Stimulated activated effector memory CD8-positive, alpha-beta T cell treated with anti-CD3 and anti-CD28 coated beads, Interleukin-12 subunit alpha, Interleukin-12 subunit beta, amount 100 ng/mL, for 72 hours (primary cell): ENCODE results near the gene HDAC4.

Experiments used
- ATAC-seq: fragments of 150-1000 bp; cut with Tn5 transposase; 2 replicates; pipeline ENCODE4 v1.10.0; 2021
- DNase-seq, 2 donors: peaks; one replicate each; pipeline ENCODE4 v3.0.0; 2021 to 2022; ENCODE audit warnings: low spot score in 2 of 2
- H3K27ac Mint-ChIP-seq: one replicate; pipeline ENCODE4 v1.8.0; 2022; ENCODE audit warnings: mild to moderate bottlenecking, mixed read lengths
- H3K36me3 Mint-ChIP-seq: one replicate; pipeline ENCODE4 v1.8.0; 2022; ENCODE audit warnings: mild to moderate bottlenecking, mixed read lengths
- H3K4me1 Mint-ChIP-seq: one replicate; pipeline ENCODE4 v1.8.0; 2022; ENCODE audit warnings: mixed read lengths
- H3K4me3 Mint-ChIP-seq: one replicate; pipeline ENCODE4 v1.8.0; 2022; ENCODE audit warnings: mild to moderate bottlenecking, mixed read lengths
- H3K9me3 Mint-ChIP-seq: one replicate; pipeline ENCODE4 v1.8.0; 2022; ENCODE audit warnings: mixed read lengths

Gene HDAC4

DNA sequence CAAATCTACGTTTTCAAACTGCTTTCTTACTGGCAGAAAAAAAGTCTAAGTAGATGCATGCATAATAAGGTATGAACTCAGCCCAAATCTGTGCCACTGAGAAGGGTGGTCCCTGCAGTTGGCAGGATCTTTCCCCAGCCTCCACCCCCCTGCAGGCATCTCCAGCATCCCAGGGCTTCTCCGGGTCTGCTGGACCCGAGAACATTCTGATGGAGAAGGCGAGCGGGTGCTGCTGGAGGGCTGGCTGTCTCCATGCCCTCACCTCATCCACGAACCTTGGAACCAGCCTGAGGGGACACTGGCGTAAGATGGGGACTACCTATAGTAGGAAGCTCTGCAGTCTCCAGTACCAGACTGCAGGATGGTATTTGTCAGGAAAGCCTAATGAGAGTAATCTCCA lies 198.9 kb downstream of the HDAC4 start:
- H3K4me1 Mint-ChIP-seq = peaks cover 37% of the 10 kb centered on the region
- peaks cover 6% of the 10 kb centered on the region for H3K36me3 Mint-ChIP-seq
- no peak overlapping the region for H3K4me3 Mint-ChIP-seq
- H3K9me3 Mint-ChIP-seq = no peaks in the 10 kb centered on the region
- no peak for DNase-seq
- ATAC-seq = no peak
- no peak overlapping the region for H3K27ac Mint-ChIP-seq

DNA sequence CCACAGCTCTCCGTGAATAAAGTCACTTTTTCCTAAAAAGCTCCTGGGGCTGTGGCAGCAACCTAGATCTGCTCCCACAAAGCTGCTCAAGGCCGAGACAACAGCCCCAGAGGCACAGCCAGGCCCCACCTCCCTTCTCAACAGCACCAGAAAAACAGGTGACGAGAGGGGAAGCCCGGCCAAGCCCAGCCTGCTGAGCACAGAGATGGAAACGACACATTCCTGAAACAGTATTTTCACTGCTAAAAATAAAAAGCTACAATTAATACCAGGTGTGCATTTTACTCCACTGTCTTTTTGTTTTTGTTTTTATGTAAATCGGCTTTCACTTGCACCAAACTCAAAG lies 199.3 kb downstream of the HDAC4 start:
- Mint-ChIP-seq H3K27ac (no peak overlapping the region), H3K36me3 (peaks cover 6% of the 10 kb centered on the region), H3K9me3 (no peaks in the 10 kb centered on the region), H3K4me1 (peaks cover 37% of the 10 kb centered on the region), H3K4me3 (no peak overlapping the region)
- DNase-seq (no peak), ATAC-seq (no peak)

DNA sequence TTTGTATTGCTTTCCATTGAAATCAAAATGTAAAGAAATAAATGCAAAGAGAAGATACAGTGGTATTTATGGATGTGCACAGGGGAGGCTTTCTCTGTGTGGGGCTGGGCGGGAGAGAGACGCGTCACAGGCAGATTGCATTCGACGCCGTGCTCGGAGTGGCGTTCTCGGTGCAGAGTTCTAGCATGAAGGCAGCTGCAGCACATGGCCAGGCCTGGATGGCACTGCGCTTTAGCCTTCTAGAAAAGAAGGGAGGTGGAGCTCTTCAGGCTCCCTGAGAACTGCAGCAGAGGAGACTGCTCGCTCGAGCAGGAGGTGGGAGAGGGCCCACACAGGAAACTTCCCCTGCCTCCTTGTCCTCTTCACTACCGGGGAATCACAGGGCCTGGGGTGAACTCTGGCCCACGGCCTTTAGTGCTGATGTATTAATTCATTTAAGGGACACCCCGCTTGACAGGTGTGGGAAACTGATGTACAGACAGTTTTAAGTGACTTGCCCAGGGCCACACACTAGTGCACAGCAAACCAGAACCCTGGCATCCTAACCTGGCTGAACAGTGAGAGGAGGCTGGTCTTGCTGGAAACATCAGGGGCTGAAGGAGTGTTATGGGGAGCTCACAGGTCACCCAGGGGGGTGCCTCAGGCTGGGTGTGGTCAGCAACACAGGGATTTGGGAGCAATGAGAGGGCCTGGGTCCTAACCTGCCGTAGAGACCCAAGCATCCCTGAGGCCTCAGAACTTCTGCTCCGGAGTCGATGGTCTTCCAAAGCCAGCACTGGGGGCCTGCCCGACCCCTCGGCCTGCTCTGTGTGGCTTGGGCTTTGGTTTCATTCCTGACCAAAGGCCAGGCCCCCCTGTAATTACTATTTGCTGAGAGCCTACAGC lies 199.9 kb downstream of the HDAC4 start:
- peak overlapping the region; percentile 33 for H3K27ac Mint-ChIP-seq

DNA sequence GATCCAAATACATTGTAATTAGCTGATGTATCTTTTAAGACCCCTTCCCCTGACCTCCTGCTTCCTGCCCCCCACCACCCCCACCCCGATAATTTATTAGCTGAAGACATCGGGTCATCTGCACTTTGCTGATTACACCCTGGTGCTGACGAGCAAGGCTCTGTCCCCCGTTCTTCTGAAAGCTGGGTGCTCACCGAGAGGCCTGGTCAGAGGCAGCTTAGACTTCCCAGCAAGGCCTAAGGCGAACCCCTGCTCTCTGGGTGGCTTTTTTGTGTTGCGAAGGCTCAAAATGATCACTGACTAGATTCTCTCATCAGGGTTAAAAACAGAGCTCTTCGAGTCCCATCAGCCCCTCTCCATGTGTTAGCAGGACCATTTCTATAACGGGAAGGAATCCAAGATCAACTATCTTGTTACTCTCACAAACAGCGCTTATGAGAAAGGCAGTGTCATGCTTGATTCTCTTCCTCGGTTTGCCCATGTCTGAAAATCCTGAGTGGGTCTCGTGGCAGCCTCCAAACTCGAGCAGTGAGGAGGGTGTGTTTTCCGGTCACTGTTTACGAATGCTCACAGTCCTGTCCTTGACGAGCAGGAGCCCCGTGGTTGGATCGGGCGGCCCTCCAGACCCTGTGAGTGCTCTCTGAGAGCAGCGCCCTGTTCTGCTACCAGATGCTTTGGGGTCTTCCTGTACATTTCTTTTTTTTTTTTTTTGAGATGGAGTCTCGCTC lies 201.6 kb downstream of the HDAC4 start:
- H3K36me3 Mint-ChIP-seq = peaks cover 6% of the 10 kb centered on the region
- H3K27ac Mint-ChIP-seq = peak overlapping the region; percentile 8
- peaks cover 29% of the 10 kb centered on the region for H3K4me1 Mint-ChIP-seq
- ATAC-seq (no peak), DNase-seq (no peak)
- H3K9me3 Mint-ChIP-seq = no peaks in the 10 kb centered on the region
- H3K4me3 Mint-ChIP-seq = no peak overlapping the region

More for the DNA sequence above, 199.9 kb downstream of the HDAC4 start:
- no peak overlapping the region for H3K4me3 Mint-ChIP-seq
- peaks cover 6% of the 10 kb centered on the region for H3K36me3 Mint-ChIP-seq
- no peak for DNase-seq
- no peak for ATAC-seq
- H3K4me1 Mint-ChIP-seq = peaks cover 42% of the 10 kb centered on the region
- H3K9me3 Mint-ChIP-seq = no peaks in the 10 kb centered on the region

DNA sequence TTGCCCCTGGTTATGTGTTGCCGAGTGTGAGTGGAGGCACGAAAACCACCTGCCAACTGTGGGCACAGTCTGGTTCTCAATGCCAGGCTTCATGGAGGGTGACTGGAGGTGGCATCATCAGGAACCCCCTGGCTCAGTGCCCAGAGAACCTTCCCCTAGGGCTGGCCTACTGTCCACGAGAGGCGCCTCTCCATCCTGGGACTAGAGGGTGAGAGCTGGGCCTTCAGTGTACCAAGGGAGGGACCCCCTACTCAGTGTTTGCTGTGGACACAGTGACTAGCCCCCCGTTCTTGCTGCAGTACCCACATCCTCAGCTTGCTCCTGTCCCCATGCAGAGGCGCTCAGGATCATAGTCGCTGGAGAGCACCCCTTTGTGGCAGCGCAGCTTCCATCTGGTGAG lies 202.6 kb downstream of the HDAC4 start:
- Mint-ChIP-seq H3K4me1 (peaks cover 25% of the 10 kb centered on the region), H3K9me3 (no peaks in the 10 kb centered on the region), H3K4me3 (no peak overlapping the region), H3K36me3 (peaks cover 6% of the 10 kb centered on the region), H3K27ac (peak overlapping the region; percentile 8)
- DNase-seq = no peak
- ATAC-seq = no peak

DNA sequence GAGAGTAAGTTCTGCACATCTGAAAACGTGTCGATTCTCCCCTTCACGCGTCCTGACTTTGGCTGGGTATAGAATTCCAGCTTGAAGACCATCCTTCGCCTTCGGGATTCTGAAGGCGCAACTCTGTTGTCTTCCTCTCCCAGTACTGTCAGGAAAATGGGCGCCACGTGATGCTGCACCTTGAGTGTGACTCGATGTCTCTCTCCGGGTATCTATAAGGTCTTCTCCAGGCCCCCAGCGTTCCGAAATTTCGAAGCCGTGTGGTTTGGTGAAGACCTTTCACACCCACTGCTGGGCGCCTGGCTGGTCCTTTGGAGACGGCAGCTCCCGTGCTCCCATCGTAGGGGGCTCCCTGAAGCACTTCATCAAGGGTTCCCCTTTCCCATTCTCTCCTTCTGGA lies 203.7 kb downstream of the HDAC4 start:
- Mint-ChIP-seq H3K4me1 (peaks cover 18% of the 10 kb centered on the region), H3K4me3 (no peak overlapping the region), H3K9me3 (no peaks in the 10 kb centered on the region), H3K36me3 (peaks cover 6% of the 10 kb centered on the region), H3K27ac (peak overlapping the region; percentile 8)
- DNase-seq (no peak), ATAC-seq (no peak)

DNA sequence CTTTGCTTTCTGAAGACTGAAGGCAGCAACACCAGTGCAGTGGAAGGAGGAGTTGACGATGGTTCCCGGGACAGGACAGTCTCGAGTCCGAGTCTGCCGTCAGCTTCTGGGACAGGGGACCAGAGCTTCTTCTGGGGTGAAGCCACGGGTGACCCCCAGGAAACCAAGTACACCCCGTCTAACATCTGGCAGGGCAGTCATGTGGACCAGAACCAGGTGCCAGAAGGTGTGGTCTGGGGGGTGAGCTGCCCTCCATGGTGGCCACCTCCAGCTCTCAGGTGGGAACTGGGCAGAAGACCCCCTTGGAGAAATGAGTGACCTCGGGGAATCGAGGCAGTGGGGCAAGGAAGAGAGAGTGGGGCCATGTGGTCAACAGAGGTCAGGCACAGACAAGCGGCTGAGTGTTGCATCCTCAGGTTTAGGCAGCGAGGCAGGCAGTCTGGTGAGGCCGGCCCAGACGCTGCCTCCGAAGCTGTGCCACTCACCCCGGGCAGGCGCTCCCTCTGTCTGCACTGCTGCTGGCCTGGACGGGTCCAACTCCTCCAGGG lies 204.3 kb downstream of the HDAC4 start:
- peak overlapping the region; percentile 8 for H3K27ac Mint-ChIP-seq
- ATAC-seq (no peak), DNase-seq (no peak)
- no peak overlapping the region for H3K4me3 Mint-ChIP-seq
- peaks cover 6% of the 10 kb centered on the region for H3K36me3 Mint-ChIP-seq
- H3K4me1 Mint-ChIP-seq = peaks cover 14% of the 10 kb centered on the region
- no peaks in the 10 kb centered on the region for H3K9me3 Mint-ChIP-seq

DNA sequence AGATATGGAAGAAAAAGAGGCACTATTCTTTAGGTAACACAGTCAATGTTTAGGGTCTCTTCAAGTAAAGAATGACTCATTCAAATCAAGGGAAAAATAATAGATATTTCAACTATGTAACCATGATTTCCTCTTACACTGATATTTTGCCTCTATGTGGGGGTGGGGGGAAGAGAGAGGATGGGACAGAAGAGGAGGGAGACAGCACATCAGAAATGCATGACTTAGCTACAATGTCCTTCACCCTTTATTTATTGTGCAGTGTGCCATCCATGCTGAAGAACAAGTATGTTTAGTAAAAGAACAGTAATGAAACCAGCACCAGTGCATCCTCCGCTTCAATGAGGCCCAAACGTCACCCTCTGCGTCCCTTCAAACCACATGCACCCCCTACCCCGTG lies 204.8 kb downstream of the HDAC4 start:
- Mint-ChIP-seq H3K36me3 (peaks cover 6% of the 10 kb centered on the region), H3K4me1 (peaks cover 14% of the 10 kb centered on the region), H3K27ac (peak overlapping the region; percentile 8), H3K4me3 (no peak overlapping the region), H3K9me3 (no peaks in the 10 kb centered on the region)
- DNase-seq (no peak), ATAC-seq (no peak)

DNA sequence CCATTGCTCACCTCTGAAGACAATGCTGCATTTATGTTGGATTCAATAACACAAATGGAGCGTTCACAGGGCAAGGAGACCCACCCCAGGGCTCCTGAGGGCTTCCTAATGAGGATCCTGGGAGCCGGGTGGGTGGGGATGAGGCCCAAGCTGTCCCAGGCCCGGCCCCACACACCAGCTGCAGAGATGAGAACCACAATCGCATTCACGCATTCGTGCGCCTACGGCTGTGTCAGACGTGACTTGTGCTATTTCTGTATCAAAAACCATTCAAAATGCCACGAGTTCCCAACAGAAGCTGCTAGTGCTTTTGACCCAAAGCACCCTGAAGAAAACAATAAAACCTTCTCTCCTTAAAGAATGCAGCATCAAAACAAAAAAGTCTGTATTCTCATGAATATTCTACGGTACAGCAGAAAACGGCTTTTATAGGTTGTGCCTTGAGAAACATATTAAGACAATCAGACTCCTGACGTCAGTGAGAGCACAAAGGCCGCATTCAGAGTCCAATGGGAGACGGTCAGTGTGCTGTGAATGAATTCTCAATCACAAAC lies 205.4 kb downstream of the HDAC4 start:
- H3K36me3 Mint-ChIP-seq = peaks cover 9% of the 10 kb centered on the region
- ATAC-seq = no peak
- no peak overlapping the region for H3K27ac Mint-ChIP-seq
- H3K4me3 Mint-ChIP-seq = no peak overlapping the region
- no peak for DNase-seq
- H3K4me1 Mint-ChIP-seq = peaks cover 14% of the 10 kb centered on the region
- no peaks in the 10 kb centered on the region for H3K9me3 Mint-ChIP-seq

DNA sequence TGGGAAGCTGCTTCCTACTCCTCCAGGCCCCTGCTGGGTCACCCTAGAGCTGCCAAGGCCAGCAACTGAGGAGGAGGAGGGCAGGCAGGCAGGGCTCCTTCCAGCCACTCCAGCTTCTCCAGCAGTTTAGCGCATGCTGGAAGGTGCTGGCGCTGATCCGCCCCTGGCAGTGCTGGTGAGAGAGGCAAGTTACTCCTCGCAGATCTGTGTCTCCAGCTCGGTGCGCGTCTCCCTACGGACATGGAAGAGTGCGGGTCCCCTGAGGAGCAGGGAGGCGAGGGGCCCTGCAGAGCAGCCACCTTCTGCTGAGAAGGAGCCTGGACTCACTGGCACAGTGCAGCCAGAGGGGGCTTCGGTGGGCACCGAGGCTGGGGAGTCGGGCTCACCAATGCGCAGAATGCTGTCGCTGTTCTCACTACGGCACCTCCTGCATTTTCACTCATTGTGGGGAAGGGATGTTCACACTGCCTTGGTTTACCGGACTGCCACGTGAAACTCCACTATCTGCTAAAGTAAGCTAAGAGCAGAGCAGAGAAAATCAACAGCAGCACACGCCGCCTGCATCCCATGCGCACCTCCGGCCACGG lies 206.0 kb downstream of the HDAC4 start:
- no peak overlapping the region for H3K4me3 Mint-ChIP-seq
- ATAC-seq (no peak), DNase-seq (no peak)

DNA sequence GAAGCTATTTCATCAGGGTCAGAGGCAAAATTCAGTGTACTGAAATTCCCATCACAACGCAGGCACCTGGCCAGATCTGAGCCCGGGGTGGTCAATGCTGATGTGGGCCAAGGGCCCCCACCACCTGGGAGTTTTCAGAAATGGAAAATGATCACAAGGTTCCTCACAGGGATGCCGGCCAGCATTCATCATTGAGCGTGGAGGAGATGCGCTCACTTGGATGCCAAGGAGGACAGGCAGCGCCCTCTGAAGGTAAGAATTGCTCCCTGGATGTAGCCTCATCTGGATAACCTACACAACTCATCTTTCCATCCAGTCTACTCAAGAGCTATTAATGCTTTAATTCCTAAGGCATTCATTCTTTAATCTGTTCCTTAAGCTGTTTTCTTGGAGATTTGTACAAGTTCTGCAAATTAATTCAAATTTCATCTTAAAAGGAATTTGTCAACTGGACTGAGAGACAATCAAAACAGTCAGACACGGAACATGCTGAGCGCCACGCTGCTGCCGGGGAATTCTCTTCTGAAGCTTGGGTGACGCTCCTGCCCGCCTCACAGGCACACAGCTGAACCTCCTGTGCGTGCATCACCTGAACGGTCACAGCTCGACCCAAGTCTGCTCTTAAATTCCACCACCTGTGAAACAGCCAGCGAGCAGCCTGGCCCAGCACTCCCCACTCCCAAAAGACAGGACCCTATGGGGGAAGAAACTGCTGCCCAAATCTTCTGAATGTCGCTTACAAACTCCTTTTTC lies 206.7 kb downstream of the HDAC4 start:
- DNase-seq = no peak

More for the DNA sequence above, 206.0 kb downstream of the HDAC4 start:
- H3K9me3 Mint-ChIP-seq = no peaks in the 10 kb centered on the region
- H3K36me3 Mint-ChIP-seq = peaks cover 14% of the 10 kb centered on the region
- no peak overlapping the region for H3K27ac Mint-ChIP-seq
- peaks cover 14% of the 10 kb centered on the region for H3K4me1 Mint-ChIP-seq

DNA sequence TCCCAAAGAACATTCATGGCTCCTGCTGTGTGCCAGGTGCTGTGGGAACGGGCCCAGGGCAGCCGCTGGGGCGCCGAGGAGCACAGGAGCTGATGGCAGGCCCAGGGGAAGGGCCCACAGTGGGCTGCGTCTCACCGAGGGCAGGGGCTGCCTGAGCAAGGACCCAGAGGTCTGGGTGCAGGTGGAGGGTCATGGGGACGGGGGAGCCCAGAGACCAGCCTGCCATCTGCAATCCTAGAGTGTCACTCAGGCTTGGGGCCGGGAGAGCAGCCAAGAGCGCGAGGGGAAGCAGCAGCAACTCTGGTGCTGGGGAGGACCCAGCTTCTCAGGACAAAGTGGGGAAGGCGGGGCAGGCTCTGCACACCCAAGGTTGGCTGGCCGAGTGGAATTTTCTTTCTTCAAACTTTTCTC lies 207.4 kb downstream of the HDAC4 start:
- Mint-ChIP-seq H3K36me3 (peaks cover 27% of the 10 kb centered on the region), H3K27ac (no peak overlapping the region), H3K9me3 (no peaks in the 10 kb centered on the region), H3K4me3 (no peak overlapping the region), H3K4me1 (peaks cover 14% of the 10 kb centered on the region)
- DNase-seq (no peak), ATAC-seq (no peak)

More for the DNA sequence above, 206.7 kb downstream of the HDAC4 start:
- Mint-ChIP-seq H3K4me3 (no peak overlapping the region), H3K9me3 (no peaks in the 10 kb centered on the region), H3K4me1 (peaks cover 14% of the 10 kb centered on the region), H3K27ac (no peak overlapping the region), H3K36me3 (peaks cover 20% of the 10 kb centered on the region)
- no peak for ATAC-seq

DNA sequence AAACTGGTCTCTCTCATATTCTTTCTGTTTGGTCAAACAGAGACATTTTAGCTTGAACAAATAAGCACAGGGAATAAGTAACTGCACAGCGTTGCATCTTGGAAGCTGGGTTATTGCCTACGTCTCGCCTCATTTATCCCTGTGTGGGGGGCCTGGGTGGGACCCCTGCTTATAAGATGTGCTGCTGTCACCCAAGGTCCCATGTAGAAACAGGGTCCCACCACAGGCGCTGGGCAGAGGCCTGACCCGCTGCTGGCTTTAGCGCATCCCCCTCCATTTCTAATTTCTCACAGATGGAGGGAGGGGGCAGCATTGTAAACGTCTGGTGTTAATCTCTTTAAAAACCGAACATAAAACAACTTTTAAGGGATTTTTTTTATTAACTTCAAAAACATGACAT lies 207.8 kb downstream of the HDAC4 start:
- Mint-ChIP-seq H3K36me3 (peaks cover 27% of the 10 kb centered on the region), H3K4me3 (no peak overlapping the region), H3K4me1 (peaks cover 14% of the 10 kb centered on the region), H3K9me3 (no peaks in the 10 kb centered on the region), H3K27ac (no peak overlapping the region)
- DNase-seq = no peak
- ATAC-seq = no peak

DNA sequence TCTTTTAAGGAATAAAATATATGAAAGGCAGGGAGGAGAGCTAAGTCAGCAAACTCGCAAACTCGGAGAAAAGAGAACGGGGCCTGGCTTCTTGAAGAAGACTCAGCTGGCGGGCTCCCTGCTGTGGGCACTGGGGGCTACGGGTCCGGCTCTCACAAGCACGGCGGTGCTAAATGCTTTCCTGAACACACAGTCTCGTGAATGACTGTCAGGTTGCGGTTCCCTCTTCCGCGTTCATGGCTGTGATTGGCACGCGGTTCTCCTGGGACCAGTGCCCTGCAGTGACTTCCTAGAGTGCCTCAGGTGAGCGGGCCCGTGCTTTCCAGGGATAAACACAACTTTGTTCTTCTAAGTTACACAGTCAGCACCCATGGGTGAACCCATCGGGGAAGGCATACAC lies 208.4 kb downstream of the HDAC4 start:
- DNase-seq = no peak
- Mint-ChIP-seq H3K36me3 (peaks cover 23% of the 10 kb centered on the region), H3K4me3 (no peak overlapping the region), H3K4me1 (peaks cover 14% of the 10 kb centered on the region), H3K9me3 (no peaks in the 10 kb centered on the region), H3K27ac (no peak overlapping the region)
- ATAC-seq = no peak
